ENCODE measurements around the gene NEURL1. TPM values are rescaled to one million over a fixed set of nuclear protein-coding genes. Genes with fewer than 3 reads are reported as not detected.

The NEURL1 gene
- total RNA-seq, 1 donor from 2014 or later = 0.93 TPM

- ChIA-PET POLR2A (no interaction called here), CTCF (no interaction called here)
- intact Hi-C loops (cut with micrococcal nuclease) = no loop called here
- Mint-ChIP-seq H3K9me3 (no peaks in the 10 kb centered on the region), H3K27ac (no peak overlapping the region), H3K27me3 (no peaks in the 10 kb centered on the region), H3K4me1 (peaks cover 2% of the 10 kb centered on the region), H3K36me3 (ENCODE audit: low read depth) (no peaks in the 10 kb centered on the region), H3K4me3 (no peak overlapping the region)
- DNase-seq = no peak
- TF ChIP-seq CTCF (IDR thresholded peaks at IDR 0.05) = no peak
- ATAC-seq (ENCODE audit: low read depth) = no peak
These were observed 143.5 kb downstream of the NEURL1 start for GRCh38 chr10:103637011-103637410.

GRCh38 chr10:103637927-103638557 lies 144.5 kb downstream of the NEURL1 start:
- DNase-seq (no peak), ATAC-seq (ENCODE audit: low read depth) (no peak)
- TF ChIP-seq CTCF (IDR thresholded peaks at IDR 0.05) = no peak
- H3K4me3 Mint-ChIP-seq = no peak overlapping the region
- no peaks in the 10 kb centered on the region for H3K27me3 Mint-ChIP-seq
- CTCF ChIA-PET = no interaction called here
- intact Hi-C loops (cut with micrococcal nuclease) = no loop called here
- POLR2A ChIA-PET = interaction anchor here (0.5 kb wide), 1 partner anchor 17 kb away, joined by 13 read pairs; no protein-coding TSS in a partner anchor
- no peaks in the 10 kb centered on the region for H3K9me3 Mint-ChIP-seq
- no peak overlapping the region for H3K27ac Mint-ChIP-seq
- peaks cover 2% of the 10 kb centered on the region for H3K4me1 Mint-ChIP-seq
- no peaks in the 10 kb centered on the region for H3K36me3 Mint-ChIP-seq (ENCODE audit: low read depth)

- Mint-ChIP-seq H3K27ac (no peak overlapping the region), H3K27me3 (no peaks in the 10 kb centered on the region), H3K9me3 (no peaks in the 10 kb centered on the region), H3K4me3 (no peak overlapping the region), H3K36me3 (ENCODE audit: low read depth) (no peaks in the 10 kb centered on the region), H3K4me1 (peaks cover 2% of the 10 kb centered on the region)
- DNase-seq = no peak
- ChIA-PET CTCF (no interaction called here), POLR2A (no interaction called here)
- TF ChIP-seq CTCF (IDR thresholded peaks at IDR 0.05) = no peak
- intact Hi-C loops (cut with micrococcal nuclease) = no loop called here
- no peak for ATAC-seq (ENCODE audit: low read depth)
These were observed 145.4 kb downstream of the NEURL1 start for GRCh38 chr10:103638948-103639347.

- H3K27ac Mint-ChIP-seq = no peak overlapping the region
- no peak for TF ChIP-seq CTCF (IDR thresholded peaks at IDR 0.05)
- DNase-seq = no peak
- no peak for ATAC-seq (ENCODE audit: low read depth)
- POLR2A ChIA-PET = no interaction called here
- no peaks in the 10 kb centered on the region for H3K9me3 Mint-ChIP-seq
- no peak overlapping the region for H3K4me3 Mint-ChIP-seq
- no peaks in the 10 kb centered on the region for H3K27me3 Mint-ChIP-seq
- intact Hi-C loops (cut with micrococcal nuclease) = no loop called here
- CTCF ChIA-PET = no interaction called here
- peaks cover 2% of the 10 kb centered on the region for H3K4me1 Mint-ChIP-seq
- H3K36me3 Mint-ChIP-seq (ENCODE audit: low read depth) = no peaks in the 10 kb centered on the region
These were observed 147.1 kb downstream of the NEURL1 start for GRCh38 chr10:103640436-103641181.

- Mint-ChIP-seq H3K27ac (no peak overlapping the region), H3K4me1 (peaks cover 2% of the 10 kb centered on the region), H3K27me3 (no peaks in the 10 kb centered on the region), H3K4me3 (no peak overlapping the region), H3K9me3 (no peaks in the 10 kb centered on the region), H3K36me3 (ENCODE audit: low read depth) (no peaks in the 10 kb centered on the region)
- POLR2A ChIA-PET = no interaction called here
- CTCF ChIA-PET = no interaction called here
- intact Hi-C loops (cut with micrococcal nuclease) = no loop called here
- DNase-seq = no peak
- TF ChIP-seq CTCF (IDR thresholded peaks at IDR 0.05) = no peak
- ATAC-seq (ENCODE audit: low read depth) = no peak
These were observed 147.8 kb downstream of the NEURL1 start for GRCh38 chr10:103641326-103641725.

Other genes starting within 250 kb of the NEURL1 start
- gene RPEL1, start 247.8 kb upstream of the NEURL1 start, total RNA-seq = not detected in 2 replicates
- gene INA, start 216.6 kb upstream of the NEURL1 start, total RNA-seq = not detected in 2 replicates
- 7.3 and 7.6 TPM in 2 replicates for gene PCGF6, start 142.6 kb upstream of the NEURL1 start, total RNA-seq
- 3.6 and 3.8 TPM in 2 replicates for gene TAF5, start 125.7 kb upstream of the NEURL1 start, total RNA-seq
- gene ATP5MK, start 97.2 kb upstream of the NEURL1 start, total RNA-seq = 208 and 223 TPM in 2 replicates
- 65.4 and 66.0 TPM in 2 replicates for gene PDCD11, start 97.1 kb upstream of the NEURL1 start, total RNA-seq
- gene CALHM2, start 41.3 kb upstream of the NEURL1 start, total RNA-seq = 17.5 and 21.4 TPM in 2 replicates
- 0.40 and 0.42 TPM in 2 replicates for gene CALHM1, start 34.8 kb upstream of the NEURL1 start, total RNA-seq
- gene CALHM3, start 14.5 kb upstream of the NEURL1 start, total RNA-seq = not detected in 2 replicates